K562 (cell line): Measurements from ENCODE around the gene MGRN1. TPM values are rescaled to one million over a fixed set of nuclear protein-coding genes. Genes with fewer than 3 reads are reported as not detected.

Experiments used
- ATAC-seq: fragments of 200-7000 bp; cut with Tn5 transposase; 3 replicates; pipeline ENCODE4 v1.9.1; 2020; ENCODE audit warnings: moderate library complexity
- BruUV-seq: library from RNA; stranded (reverse); fragments of 400-500 nt; replicated peaks from 2 replicates; lab custom pipeline; 2021; lab: Mats Ljungman, UMichigan
- CTCF ChIA-PET: fragments of 300-600 bp; formaldehyde crosslinking; extraction: SDS; loops from one replicate; lab custom pipeline; 2021; ENCODE audit warnings: low intra/inter-chr PET ratio; lab: Yijun Ruan, JAX
- POLR2A ChIA-PET: fragments of 300-600, 350-650 bp; sonication (Branson Sonifier 250); formaldehyde crosslinking; extraction: SDS; loops from one replicate; lab custom pipeline; 2021; ENCODE audit warnings: antibody characterized with exemption, inconsistent platforms; lab: Yijun Ruan, JAX
- DNase-seq, 4 experiments: peaks; one replicate each; pipeline versions ENCODE4 v3.0.0 to v3.0.0-alpha.2; 2011 to 2018; ENCODE audit warnings: low spot score in 3 of 4, mixed read lengths in 3 of 4; ENCODE audit errors: extremely low read depth in 1 of 4
- FAIRE-seq: peaks from 2 replicates; lab custom pipeline; 2011; peaks lifted over from hg19 to GRCh38; lab: Jason Lieb, UNC
- H2AFZ ChIP-seq: 2 replicates; pipeline ENCODE4 v1.6.0; 2011; ENCODE audit warnings: low read depth, low read length, control low read depth, inconsistent platforms
- H3K27ac ChIP-seq: fragments of 200-600 bp; 3 replicates; pipeline ENCODE4 v1.8.0; 2011; ENCODE audit warnings: low read depth, mild to moderate bottlenecking, control low read depth, inconsistent platforms, low read length, moderate library complexity, mixed read lengths; ENCODE audit errors: extremely low read depth
- H3K27me3 ChIP-seq, 2 experiments: fragments of 300-600 bp in 1 of 2; 2 replicates in 1 of 2; 3 replicates in 1 of 2; pipeline versions ENCODE4 v1.6.0 to v1.8.0; 2011; ENCODE audit warnings: inconsistent platforms in 2 of 2, low read length in 2 of 2, mild to moderate bottlenecking in 1 of 2, mixed read lengths in 1 of 2, moderate library complexity in 1 of 2; ENCODE audit not compliant: control insufficient read depth in 2 of 2, insufficient read depth in 2 of 2
- H3K36me3 ChIP-seq: fragments of 300-600 bp; 3 replicates; pipeline ENCODE4 v1.8.0; 2011; ENCODE audit warnings: mild to moderate bottlenecking, low read length, inconsistent platforms; ENCODE audit not compliant: control insufficient read depth, insufficient read depth
- H3K4me1 ChIP-seq, 2 experiments: fragments of 200-600 bp in 1 of 2; replicated peaks in 1 of 2; 2 replicates in 1 of 2; 3 replicates in 1 of 2; pipeline versions ENCODE4 v1.5.1 to v1.8.0; 2011; ENCODE audit warnings: inconsistent platforms in 2 of 2, low read length in 2 of 2, mild to moderate bottlenecking in 1 of 2, mixed read lengths in 1 of 2, moderate library complexity in 1 of 2; ENCODE audit not compliant: control insufficient read depth in 2 of 2, insufficient read depth in 2 of 2
- H3K4me2 ChIP-seq: 2 replicates; pipeline ENCODE4 v1.6.1; 2011; ENCODE audit warnings: low read length, control low read depth, inconsistent platforms, mixed read lengths; ENCODE audit not compliant: insufficient read depth
- H3K4me3 ChIP-seq: fragments of 200-600 bp; sonication (generic), shearing (Covaris generic); 2 replicates; pipeline ENCODE4 v1.5.1; 2016; ENCODE audit warnings: control low read depth, inconsistent platforms
- H3K79me2 ChIP-seq: fragments of 200-600 bp; 3 replicates; pipeline ENCODE4 v1.8.0; 2011; ENCODE audit warnings: low read length, inconsistent platforms; ENCODE audit not compliant: control insufficient read depth, insufficient read depth
- H3K9ac ChIP-seq, 2 experiments: 2 replicates each; pipeline versions ENCODE4 v1.6.0 to v1.6.1; 2011; ENCODE audit warnings: low read depth in 2 of 2, low read length in 2 of 2, control low read depth in 1 of 2, inconsistent platforms in 1 of 2, mild to moderate bottlenecking in 1 of 2, mixed read lengths in 1 of 2; ENCODE audit not compliant: insufficient read depth in 1 of 2
- H3K9me1 ChIP-seq: one replicate; pipeline ENCODE4 v1.6.0; 2011; ENCODE audit warnings: inconsistent platforms, mild to moderate bottlenecking, low read length, moderate library complexity; ENCODE audit not compliant: control insufficient read depth, insufficient read depth
- H3K9me3 ChIP-seq: replicated peaks from 2 replicates; pipeline ENCODE4 v1.5.1; 2011; ENCODE audit warnings: low read depth, low read length, inconsistent platforms; ENCODE audit not compliant: control insufficient read depth, insufficient read depth
- H4K20me1 ChIP-seq: replicated peaks from 2 replicates; pipeline ENCODE4 v1.6.1; 2011; ENCODE audit warnings: low read length, inconsistent platforms, mixed read lengths; ENCODE audit not compliant: control insufficient read depth, insufficient read depth
- POLR2G ChIP-seq: fragments of 200-400 bp; formaldehyde crosslinking; IDR thresholded peaks from 2 replicates; pipeline ENCODE4 v1.6.1; 2017; ENCODE audit warnings: low read depth, mild to moderate bottlenecking, antibody characterized with exemption, low read length, moderate library complexity
- RBM22 ChIP-seq: fragments of 200-400 bp; formaldehyde crosslinking; IDR thresholded peaks from 2 replicates; pipeline ENCODE4 v1.6.1; 2018; ENCODE audit warnings: low read length, low read depth; ENCODE audit not compliant: poor library complexity, severe bottlenecking
- WGBS: fragments of 100-300 bp; shearing (Covaris generic); methylation state at CpG from one replicate; pipeline ENCODE4 v1.1.6; 2016; ENCODE audit warnings: low coverage, mixed read lengths; ENCODE audit not compliant: insufficient coverage; ENCODE audit errors: missing lambda C conversion rate; 5-methylcytosine and 5-hydroxymethylcytosine counted together
- in situ Hi-C: fragments of 300-500 bp; cut with MboI; formaldehyde crosslinking; loops from 4 replicates; pipeline ENCODE4 v1.15.0; 2018; ENCODE audit warnings: inconsistent platforms, mixed read lengths
- intact Hi-C: fragments of 100-400 bp; cut with micrococcal nuclease; formaldehyde crosslinking; loops from 2 replicates; pipeline ENCODE4 v1.14.2; 2022
- polyA plus RNA-seq, 8 experiments: library from polyadenylated mRNA; depleted of rRNA in 4 of 8; stranded (reverse) in 5 of 8; unstranded in 3 of 8; fragments of >200 nt; fragmentation: Nextera tagmentation in 2 of 8; fragmentation: Illumina TruSeq in 1 of 8; extraction: Ambion mirVana in 2 of 8; extraction: Trizol in 1 of 8; gene quantifications; 2 replicates each; pipeline versions ENCODE4 v1.2.1 to v1.2.3, GENCODE V29; 2011 to 2014; ENCODE audit warnings: inconsistent platforms in 1 of 8, missing spikeins in 1 of 8
- total RNA-seq, 7 experiments: library from RNA; depleted of rRNA in 6 of 7; stranded (reverse); fragments of >200 nt in 6 of 7; fragmentation: Illumina TruSeq in 2 of 7; extraction: Trizol in 2 of 7; gene quantifications; 2 replicates each; pipeline versions ENCODE4 v1.2.1 to v1.2.3, GENCODE V29; 2011 to 2021; ENCODE audit warnings: low replicate concordance in 1 of 7
- TF ChIP-seq, protein P1 (sequence below), 2 experiments: IDR thresholded peaks; 2 replicates each; pipeline ENCODE4 v1.6.1; 2011; ENCODE audit warnings: borderline replicate concordance in 1 of 2, control low read depth in 1 of 2, low read depth in 1 of 2, low read length in 1 of 2, mild to moderate bottlenecking in 1 of 2, mixed read lengths in 1 of 2, moderate library complexity in 1 of 2; ENCODE audit not compliant: insufficient read depth in 1 of 2, insufficient read length in 1 of 2, poor library complexity in 1 of 2, severe bottlenecking in 1 of 2; ENCODE audit errors: extremely low read depth in 1 of 2
- TF ChIP-seq, protein P2 (sequence below): IDR thresholded peaks from 3 replicates; pipeline ENCODE4 v1.6.1; 2011; ENCODE audit warnings: borderline replicate concordance, mild to moderate bottlenecking; ENCODE audit not compliant: insufficient read length, insufficient read depth

The MGRN1 gene
- total and polyA plus RNA-seq, 9 of the 15 experiments (the other 6 are each of a cell fraction or from before 2014, with no cell fraction given), result 0.15 to 37.9 (median 6.0) TPM

DNA sequence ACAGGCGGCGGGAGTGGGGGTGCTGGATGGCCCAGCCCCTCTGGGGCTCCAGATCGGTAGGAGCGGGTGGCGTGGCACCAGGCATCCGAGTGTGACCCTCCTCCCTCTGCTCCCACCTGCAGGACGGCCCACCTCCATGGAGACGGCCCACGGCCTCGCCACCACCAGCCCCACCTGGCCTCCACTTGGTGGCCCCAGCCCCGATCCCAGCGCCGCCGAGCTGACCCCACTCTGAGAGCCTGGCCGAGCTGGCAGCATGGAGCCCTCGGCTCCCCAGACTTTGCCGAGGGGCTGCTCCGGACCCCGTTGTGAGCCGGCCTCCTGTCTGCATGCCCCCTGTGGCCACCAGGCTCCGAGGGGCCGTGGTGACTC, 64.0 kb downstream of the MGRN1 start:
- intact Hi-C loops (no loop called here), in situ Hi-C loops (no loop called here)
- Histone ChIP-seq H4K20me1 (no peaks in the 10 kb centered on the region; the same call in 1 of the 2 replicates), H3K4me1 (peaks cover 0 to 41% of the 10 kb centered on the region in 2 experiments; a peak in 3 of 5 replicates), H3K27me3 (no peaks in the 10 kb centered on the region), H3K27ac (no peak overlapping the region), H2AFZ (no peak overlapping the region), H3K4me3 (no peak overlapping the region), H3K36me3 (peaks cover 31% of the 10 kb centered on the region; the same call in 2 of the 3 replicates), H3K4me2 (no peak overlapping the region), H3K79me2 (peaks cover 2% of the 10 kb centered on the region; the same call in 1 of the 3 replicates), H3K9me3 (no peaks in the 10 kb centered on the region), H3K9me1 (peaks cover 3% of the 10 kb centered on the region), H3K9ac (no peak overlapping the region)
- ChIA-PET CTCF (no interaction called here), POLR2A (no interaction called here)
- BruUV-seq, result no TSS peak
- no peak for ATAC-seq
- WGBS, result 90% methylated on average over 15 of the region's 22 CpGs
- TF ChIP-seq, protein P1, sequence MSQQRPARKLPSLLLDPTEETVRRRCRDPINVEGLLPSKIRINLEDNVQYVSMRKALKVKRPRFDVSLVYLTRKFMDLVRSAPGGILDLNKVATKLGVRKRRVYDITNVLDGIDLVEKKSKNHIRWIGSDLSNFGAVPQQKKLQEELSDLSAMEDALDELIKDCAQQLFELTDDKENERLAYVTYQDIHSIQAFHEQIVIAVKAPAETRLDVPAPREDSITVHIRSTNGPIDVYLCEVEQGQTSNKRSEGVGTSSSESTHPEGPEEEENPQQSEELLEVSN (IDR thresholded peaks at IDR 0.05; ENCODE audit: borderline replicate concordance in 1 of 2, extremely low read depth in 1 of 2, insufficient read depth in 1 of 2, insufficient read length in 1 of 2, low read depth in 1 of 2, low read length in 1 of 2, poor library complexity in 1 of 2, severe bottlenecking in 1 of 2), result no peak
- peak; percentile 6; the same call in 1 of the 2 replicates for TF ChIP-seq POLR2G
- DNase-seq, result no peak
- no peak for FAIRE-seq

DNA sequence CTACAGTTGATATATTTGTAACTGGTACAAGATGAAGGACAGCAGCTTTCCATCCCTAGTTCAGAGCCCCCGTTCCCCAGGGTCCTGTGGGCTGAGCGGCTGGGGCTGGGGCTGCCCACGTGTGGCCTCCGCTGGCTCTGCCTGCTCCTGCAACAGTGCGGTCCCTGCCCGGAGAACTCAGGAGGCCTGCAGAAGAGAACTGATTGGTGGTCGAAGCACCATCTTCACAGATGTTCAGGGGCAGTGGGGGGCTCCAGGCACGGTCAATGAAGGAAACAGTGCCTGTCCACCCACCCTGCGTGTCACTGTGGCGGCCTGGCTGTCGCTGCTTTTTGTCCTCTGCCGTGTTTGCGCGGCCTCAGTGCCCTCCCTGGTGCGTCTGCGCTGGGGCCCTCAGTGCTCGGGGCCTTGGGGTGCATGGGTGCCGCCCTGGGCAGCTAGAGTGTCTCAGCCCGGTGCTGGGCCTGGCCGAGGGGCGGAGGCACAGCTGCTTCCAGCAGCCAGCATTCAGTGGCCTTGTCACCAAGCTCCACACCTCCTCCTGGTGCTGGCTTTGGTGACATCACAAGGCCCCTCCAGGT, 64.6 kb downstream of the MGRN1 start:
- H2AFZ ChIP-seq, result no peak overlapping the region
- in situ Hi-C loops, result no loop called here
- no peak for DNase-seq
- H3K4me3 ChIP-seq, result no peak overlapping the region
- no peak overlapping the region for H3K9ac ChIP-seq
- no TSS peak for BruUV-seq
- TF ChIP-seq RBM22 (peak; percentile 47), POLR2G (peak; percentile 41)
- TF ChIP-seq, protein P2, sequence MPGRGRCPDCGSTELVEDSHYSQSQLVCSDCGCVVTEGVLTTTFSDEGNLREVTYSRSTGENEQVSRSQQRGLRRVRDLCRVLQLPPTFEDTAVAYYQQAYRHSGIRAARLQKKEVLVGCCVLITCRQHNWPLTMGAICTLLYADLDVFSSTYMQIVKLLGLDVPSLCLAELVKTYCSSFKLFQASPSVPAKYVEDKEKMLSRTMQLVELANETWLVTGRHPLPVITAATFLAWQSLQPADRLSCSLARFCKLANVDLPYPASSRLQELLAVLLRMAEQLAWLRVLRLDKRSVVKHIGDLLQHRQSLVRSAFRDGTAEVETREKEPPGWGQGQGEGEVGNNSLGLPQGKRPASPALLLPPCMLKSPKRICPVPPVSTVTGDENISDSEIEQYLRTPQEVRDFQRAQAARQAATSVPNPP, result no peak
- TF ChIP-seq, all 486 proteins: peak for 2
- peaks cover 28% of the 10 kb centered on the region; the same call in 2 of the 3 replicates for H3K36me3 ChIP-seq
- H3K4me1 ChIP-seq, result peaks cover 0 to 47% of the 10 kb centered on the region in 2 experiments; a peak in 3 of 5 replicates
- intact Hi-C loops, result no loop called here
- no peaks in the 10 kb centered on the region for H3K27me3 ChIP-seq
- H3K79me2 ChIP-seq, result peaks cover 6% of the 10 kb centered on the region
- no peak for ATAC-seq
- H4K20me1 ChIP-seq, result no peaks in the 10 kb centered on the region; the same call in 1 of the 2 replicates
- H3K27ac ChIP-seq, result no peak overlapping the region
- H3K9me3 ChIP-seq, result no peaks in the 10 kb centered on the region
- ChIA-PET POLR2A (no interaction called here), CTCF (no interaction called here)
- peaks cover 3% of the 10 kb centered on the region for H3K9me1 ChIP-seq
- WGBS, result 85% methylated on average over 21 of the region's 21 CpGs
- FAIRE-seq, result no peak
- H3K4me2 ChIP-seq, result no peak overlapping the region
